Measurements from ENCODE around the gene SLC43A3.
"Not testable (repeated sequence)": the region's sequence is repeated elsewhere in the genome, so short reads cannot be mapped to it uniquely, and the experiment has no call there.

Gene SLC43A3

DNA sequence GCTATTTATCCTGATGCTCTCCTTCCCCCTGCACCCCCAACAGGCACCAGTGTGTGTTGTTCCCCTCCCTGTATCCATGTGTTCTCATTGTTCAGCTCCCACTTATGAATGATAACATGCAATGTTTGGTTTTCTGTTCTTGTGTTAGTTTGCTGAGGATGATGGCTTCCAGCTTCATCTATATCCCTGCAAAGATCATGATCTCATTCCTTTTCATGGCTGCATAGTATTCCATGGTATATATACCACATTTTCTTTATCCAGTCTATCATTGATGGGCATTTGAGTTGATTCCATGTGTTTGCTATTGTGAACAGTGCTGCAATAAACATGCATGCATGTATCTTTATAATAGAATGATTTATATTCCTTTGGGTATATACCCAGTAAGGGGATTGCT is 65.5 kb downstream of the SLC43A3 start:
- peaks cover 6 to 51% (median 20%) of the 10 kb centered on the region in 4 experiments for H3K4me1 ChIP-seq (ENCODE audit: control extremely low read depth in 1 of 4, control insufficient read depth in 4 of 4, insufficient read depth in 4 of 4, low read length in 3 of 4)
- POLR2A ChIA-PET; H3K4me3 ChIP-seq (ENCODE audit: control insufficient read depth in 1 of 7, extremely low read depth in 1 of 7, insufficient read depth in 4 of 7, low read depth in 2 of 7, low read length in 6 of 7); H3K27ac ChIP-seq (ENCODE audit: insufficient read depth in 1 of 2, low read depth in 1 of 2, low read length in 2 of 2, poor library complexity in 1 of 2, severe bottlenecking in 2 of 2); H3K27me3 ChIP-seq (replicated peaks in 2 of 5; ENCODE audit: control insufficient read depth in 4 of 5, insufficient read depth in 5 of 5, low read length in 4 of 5); H3K36me3 ChIP-seq (ENCODE audit: control insufficient read depth in 4 of 4, insufficient read depth in 4 of 4, low read length in 3 of 4); DNase-seq; H3K9me3 ChIP-seq (ENCODE audit: control extremely low read depth in 1 of 5, control insufficient read depth in 4 of 5, insufficient read depth in 2 of 5, low read depth in 1 of 5, low read length in 4 of 5): not testable (repeated sequence)
- CTCF ChIA-PET: interaction anchor here (0.9 to 2.0 kb wide), 7 partner anchors 9 to 117 kb away, joined by 3 to 6 read pairs (median 4); no protein-coding TSS in a partner anchor

GRCh38 chr11:57360991-57361390 is 65.9 kb downstream of the SLC43A3 start:
- ChIA-PET CTCF (interaction anchor here (0.9 to 2.0 kb wide), 6 partner anchors 9 to 93 kb away, joined by 3 to 6 read pairs (median 4); no protein-coding TSS in a partner anchor), POLR2A (no interaction called here)
- no peak overlapping the region for H3K4me3 ChIP-seq (ENCODE audit: control insufficient read depth in 1 of 7, extremely low read depth in 1 of 7, insufficient read depth in 4 of 7, low read depth in 2 of 7, low read length in 6 of 7)

GRCh38 chr11:57359896-57360690 is 66.8 kb downstream of the SLC43A3 start:
- no peaks in the 10 kb centered on the region for H3K36me3 ChIP-seq (ENCODE audit: control insufficient read depth in 4 of 4, insufficient read depth in 4 of 4, low read length in 3 of 4)
- no peak overlapping the region for H3K4me3 ChIP-seq (ENCODE audit: control insufficient read depth in 1 of 7, extremely low read depth in 1 of 7, insufficient read depth in 4 of 7, low read depth in 2 of 7, low read length in 6 of 7)
- H3K9me3 ChIP-seq (ENCODE audit: control extremely low read depth in 1 of 5, control insufficient read depth in 4 of 5, insufficient read depth in 2 of 5, low read depth in 1 of 5, low read length in 4 of 5): no peaks in the 10 kb centered on the region
- DNase-seq: no peak
- no peaks in the 10 kb centered on the region for H3K27me3 ChIP-seq (replicated peaks in 2 of 5; ENCODE audit: control insufficient read depth in 4 of 5, insufficient read depth in 5 of 5, low read length in 4 of 5)
- POLR2A ChIA-PET: no interaction called here
- 98% methylated on average over 8 of the region's 9 CpGs for WGBS (ENCODE audit: insufficient coverage)
- CTCF ChIA-PET: interaction anchor here (1.1 to 2.0 kb wide), 5 partner anchors 10 to 83 kb away, joined by 4 to 6 read pairs (median 4); no protein-coding TSS in a partner anchor
- no peak overlapping the region for H3K27ac ChIP-seq (ENCODE audit: insufficient read depth in 1 of 2, low read depth in 1 of 2, low read length in 2 of 2, poor library complexity in 1 of 2, severe bottlenecking in 2 of 2)
- H3K4me1 ChIP-seq (ENCODE audit: control extremely low read depth in 1 of 4, control insufficient read depth in 4 of 4, insufficient read depth in 4 of 4, low read length in 3 of 4): peaks cover 13 to 52% (median 33%) of the 10 kb centered on the region in 4 experiments

More at GRCh38 chr11:57360991-57361390, 65.9 kb downstream of the SLC43A3 start:
- peaks cover 7 to 52% (median 24%) of the 10 kb centered on the region in 4 experiments for H3K4me1 ChIP-seq (ENCODE audit: control extremely low read depth in 1 of 4, control insufficient read depth in 4 of 4, insufficient read depth in 4 of 4, low read length in 3 of 4)
- no peaks in the 10 kb centered on the region for H3K36me3 ChIP-seq (ENCODE audit: control insufficient read depth in 4 of 4, insufficient read depth in 4 of 4, low read length in 3 of 4)
- H3K9me3 ChIP-seq (ENCODE audit: control extremely low read depth in 1 of 5, control insufficient read depth in 4 of 5, insufficient read depth in 2 of 5, low read depth in 1 of 5, low read length in 4 of 5): no peaks in the 10 kb centered on the region
- no peaks in the 10 kb centered on the region for H3K27me3 ChIP-seq (replicated peaks in 2 of 5; ENCODE audit: control insufficient read depth in 4 of 5, insufficient read depth in 5 of 5, low read length in 4 of 5)
- DNase-seq: no peak
- 94% methylated on average over 4 of the region's 8 CpGs for WGBS (ENCODE audit: insufficient coverage)
- H3K27ac ChIP-seq (ENCODE audit: insufficient read depth in 1 of 2, low read depth in 1 of 2, low read length in 2 of 2, poor library complexity in 1 of 2, severe bottlenecking in 2 of 2): no peak overlapping the region

- Histone ChIP-seq H3K9me3 (ENCODE audit: control extremely low read depth in 1 of 5, control insufficient read depth in 4 of 5, insufficient read depth in 2 of 5, low read depth in 1 of 5, low read length in 4 of 5) (no peaks in the 10 kb centered on the region), H3K27me3 (replicated peaks in 2 of 5; ENCODE audit: control insufficient read depth in 4 of 5, insufficient read depth in 5 of 5, low read length in 4 of 5) (no peaks in the 10 kb centered on the region), H3K36me3 (ENCODE audit: control insufficient read depth in 4 of 4, insufficient read depth in 4 of 4, low read length in 3 of 4) (no peaks in the 10 kb centered on the region), H3K27ac (ENCODE audit: insufficient read depth in 1 of 2, low read depth in 1 of 2, low read length in 2 of 2, poor library complexity in 1 of 2, severe bottlenecking in 2 of 2) (no peak overlapping the region), H3K4me3 (ENCODE audit: control insufficient read depth in 1 of 7, extremely low read depth in 1 of 7, insufficient read depth in 4 of 7, low read depth in 2 of 7, low read length in 6 of 7) (no peak overlapping the region), H3K4me1 (ENCODE audit: control extremely low read depth in 1 of 4, control insufficient read depth in 4 of 4, insufficient read depth in 4 of 4, low read length in 3 of 4) (peaks cover 16 to 55% (median 40%) of the 10 kb centered on the region in 4 experiments)
- POLR2A ChIA-PET: no interaction called here
- CTCF ChIA-PET: interaction anchor here (1.1 to 2.0 kb wide), 4 partner anchors 9 to 98 kb away, joined by 4 to 6 read pairs (median 6); no protein-coding TSS in a partner anchor
- DNase-seq: no peak
- 95% methylated on average over 5 of the region's 5 CpGs for whole genome bisulfite sequencing (ENCODE audit: insufficient coverage)
These were observed 67.5 kb downstream of the SLC43A3 start for GRCh38 chr11:57359396-57359795.

GRCh38 chr11:57358991-57359390 is 67.9 kb downstream of the SLC43A3 start:
- Histone ChIP-seq H3K4me3 (ENCODE audit: control insufficient read depth in 1 of 7, extremely low read depth in 1 of 7, insufficient read depth in 4 of 7, low read depth in 2 of 7, low read length in 6 of 7) (no peak overlapping the region), H3K4me1 (ENCODE audit: control extremely low read depth in 1 of 4, control insufficient read depth in 4 of 4, insufficient read depth in 4 of 4, low read length in 3 of 4) (peaks cover 18 to 59% (median 44%) of the 10 kb centered on the region in 4 experiments), H3K27ac (ENCODE audit: insufficient read depth in 1 of 2, low read depth in 1 of 2, low read length in 2 of 2, poor library complexity in 1 of 2, severe bottlenecking in 2 of 2) (no peak overlapping the region), H3K36me3 (ENCODE audit: control insufficient read depth in 4 of 4, insufficient read depth in 4 of 4, low read length in 3 of 4) (no peaks in the 10 kb centered on the region), H3K27me3 (replicated peaks in 2 of 5; ENCODE audit: control insufficient read depth in 4 of 5, insufficient read depth in 5 of 5, low read length in 4 of 5) (no peaks in the 10 kb centered on the region), H3K9me3 (ENCODE audit: control extremely low read depth in 1 of 5, control insufficient read depth in 4 of 5, insufficient read depth in 2 of 5, low read depth in 1 of 5, low read length in 4 of 5) (no peaks in the 10 kb centered on the region)
- ChIA-PET CTCF (interaction anchor here (1.1 to 1.6 kb wide), 4 partner anchors 9 to 99 kb away, joined by 4 to 6 read pairs (median 4); partner anchors contain the start of gene PRG3), POLR2A (no interaction called here)
- 94% methylated on average over 8 of the region's 9 CpGs for WGBS (ENCODE audit: insufficient coverage)
- DNase-seq: no peak

DNA sequence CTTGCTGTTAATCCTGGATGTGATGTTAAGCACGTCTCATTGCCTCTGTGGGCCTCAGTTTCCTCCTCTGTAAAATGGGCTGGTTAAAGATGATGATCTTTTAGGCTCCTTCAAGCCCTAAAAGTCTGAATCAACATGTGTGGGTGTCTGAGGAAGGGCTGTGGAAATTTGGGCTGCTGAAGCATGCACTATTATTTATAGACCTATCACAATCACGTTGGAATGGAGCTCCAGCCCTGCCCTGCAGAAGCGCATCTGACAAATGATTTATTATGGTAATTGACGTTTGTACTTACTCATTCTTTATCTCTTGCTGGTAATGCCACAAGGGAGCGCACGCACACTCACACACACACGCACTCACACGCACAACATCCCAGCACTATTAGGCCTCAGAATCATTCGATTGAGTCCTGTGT is 68.4 kb downstream of the SLC43A3 start:
- CTCF ChIA-PET: interaction anchor here (1.1 to 1.6 kb wide), 4 partner anchors 22 to 99 kb away, joined by 4 to 6 read pairs (median 4); partner anchors contain the start of gene PRG3
- Histone ChIP-seq H3K27ac (ENCODE audit: insufficient read depth in 1 of 2, low read depth in 1 of 2, low read length in 2 of 2, poor library complexity in 1 of 2, severe bottlenecking in 2 of 2) (no peak overlapping the region), H3K4me3 (ENCODE audit: control insufficient read depth in 1 of 7, extremely low read depth in 1 of 7, insufficient read depth in 4 of 7, low read depth in 2 of 7, low read length in 6 of 7) (no peak overlapping the region), H3K27me3 (replicated peaks in 2 of 5; ENCODE audit: control insufficient read depth in 4 of 5, insufficient read depth in 5 of 5, low read length in 4 of 5) (no peaks in the 10 kb centered on the region), H3K4me1 (ENCODE audit: control extremely low read depth in 1 of 4, control insufficient read depth in 4 of 4, insufficient read depth in 4 of 4, low read length in 3 of 4) (peaks cover 21 to 63% (median 49%) of the 10 kb centered on the region in 4 experiments), H3K9me3 (ENCODE audit: control extremely low read depth in 1 of 5, control insufficient read depth in 4 of 5, insufficient read depth in 2 of 5, low read depth in 1 of 5, low read length in 4 of 5) (no peaks in the 10 kb centered on the region), H3K36me3 (ENCODE audit: control insufficient read depth in 4 of 4, insufficient read depth in 4 of 4, low read length in 3 of 4) (no peaks in the 10 kb centered on the region)
- 56% methylated on average over 4 of the region's 9 CpGs for WGBS (ENCODE audit: insufficient coverage)
- DNase-seq: peak in 2 of 3 donors; percentile 49 to 62
- POLR2A ChIA-PET: no interaction called here

DNA sequence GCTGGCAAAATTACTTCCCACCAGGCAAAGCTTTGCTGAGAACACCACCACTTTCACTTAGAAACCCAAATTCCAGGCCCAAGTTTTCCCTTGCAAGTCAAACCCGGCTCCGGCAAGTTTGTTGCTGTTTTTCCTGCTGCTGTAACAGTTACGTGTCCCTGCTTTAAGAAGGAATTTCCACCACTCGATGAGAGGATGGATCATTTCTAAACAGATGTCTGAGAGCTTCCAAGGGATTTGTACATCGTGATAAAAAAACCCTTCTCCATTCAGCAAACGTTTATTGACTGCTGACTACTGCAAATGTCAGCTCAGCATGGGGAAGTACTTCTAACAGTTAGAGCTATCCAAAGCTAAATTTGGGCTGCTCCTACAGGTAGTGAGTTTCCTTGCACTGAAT is 69.1 kb downstream of the SLC43A3 start:
- Histone ChIP-seq H3K4me3 (ENCODE audit: control insufficient read depth in 1 of 7, extremely low read depth in 1 of 7, insufficient read depth in 4 of 7, low read depth in 2 of 7, low read length in 6 of 7) (peak overlapping the region in 1 of 7 experiments; percentile 21), H3K4me1 (ENCODE audit: control extremely low read depth in 1 of 4, control insufficient read depth in 4 of 4, insufficient read depth in 4 of 4, low read length in 3 of 4) (peaks cover 26 to 70% (median 56%) of the 10 kb centered on the region in 4 experiments), H3K27me3 (replicated peaks in 2 of 5; ENCODE audit: control insufficient read depth in 4 of 5, insufficient read depth in 5 of 5, low read length in 4 of 5) (no peaks in the 10 kb centered on the region), H3K9me3 (ENCODE audit: control extremely low read depth in 1 of 5, control insufficient read depth in 4 of 5, insufficient read depth in 2 of 5, low read depth in 1 of 5, low read length in 4 of 5) (no peaks in the 10 kb centered on the region), H3K27ac (ENCODE audit: insufficient read depth in 1 of 2, low read depth in 1 of 2, low read length in 2 of 2, poor library complexity in 1 of 2, severe bottlenecking in 2 of 2) (no peak overlapping the region), H3K36me3 (ENCODE audit: control insufficient read depth in 4 of 4, insufficient read depth in 4 of 4, low read length in 3 of 4) (no peaks in the 10 kb centered on the region)
- 58% methylated on average over 6 of the region's 6 CpGs for WGBS (ENCODE audit: insufficient coverage)
- ChIA-PET CTCF (interaction anchor here (0.8 to 1.6 kb wide), 7 partner anchors 12 to 100 kb away, joined by 3 to 6 read pairs (median 3); partner anchors contain the start of gene PRG3), POLR2A (no interaction called here)
- DNase-seq: peak in 2 of 3 donors; percentile 50 to 56

Measured in common myeloid progenitor, CD34-positive (primary cell).